ENCODE results near the gene GLE1. TPM values are rescaled to one million over a fixed set of nuclear protein-coding genes. Genes with fewer than 3 reads are reported as not detected.

Gene GLE1
- total RNA-seq, 1 experiment from 2014 or later = 36.6 TPM

- TF ChIP-seq CBX3 (IDR thresholded peaks at IDR 0.05; ENCODE audit: low read depth) (no peak), EZH2 (IDR thresholded peaks at IDR 0.05) (no peak), SP1 (IDR thresholded peaks at IDR 0.05; ENCODE audit: low read depth) (peak; percentile 78), RAD21 (IDR thresholded peaks at IDR 0.05; ENCODE audit: low read depth) (no peak), POLR2A (IDR thresholded peaks at IDR 0.05; ENCODE audit: borderline replicate concordance, extremely low read depth, insufficient read depth, insufficient read length) (peak; percentile 73)
Measured at GRCh38 chr9:128455849-128456612, 48.5 kb upstream of the GLE1 start, which contains the start of gene ODF2 (continued).

GRCh38 chr9:128456613-128457061 lies 47.9 kb upstream of the GLE1 start:
- intact Hi-C loops (cut with micrococcal nuclease) = loop anchor here (5.0 kb wide), 1 partner anchor 96 kb away; the partner anchor contains the start of gene SPTAN1
- Histone ChIP-seq H3K9me3 (ENCODE audit: control insufficient read depth in 1 of 2, insufficient read depth in 1 of 2, low read depth in 1 of 2, low read length in 2 of 2) (no peaks in the 10 kb centered on the region), H3K79me2 (ENCODE audit: insufficient read depth, low read length) (peaks cover 18% of the 10 kb centered on the region), H3K27me3 (ENCODE audit: insufficient read depth, low read length) (no peaks in the 10 kb centered on the region), H3K4me1 (ENCODE audit: control insufficient read depth in 1 of 2, insufficient read depth in 2 of 2, low read length in 2 of 2) (peaks cover 5 to 22% of the 10 kb centered on the region in 2 experiments; a peak in 3 of 4 replicates), H2AFZ (ENCODE audit: low read depth, low read length, poor library complexity, severe bottlenecking) (no peak overlapping the region), H4K20me1 (ENCODE audit: insufficient read depth) (no peaks in the 10 kb centered on the region), H3K4me3 (replicated peaks in 1 of 2; ENCODE audit: low read depth in 1 of 2, low read length in 2 of 2) (peak overlapping the region; percentile 82 to 85), H3K4me2 (ENCODE audit: low read length) (peak overlapping the region; percentile 92), H3K27ac (ENCODE audit: low read depth, low read length) (peak overlapping the region; percentile 82), H3K9me2 (ENCODE audit: insufficient read depth) (no peaks in the 10 kb centered on the region), H3K36me3 (ENCODE audit: control insufficient read depth in 1 of 2, insufficient read depth in 2 of 2, low read length in 2 of 2) (peaks cover 10 to 19% of the 10 kb centered on the region in 2 experiments; a peak in 3 of 4 replicates), H3K9ac (ENCODE audit: low read length) (peak overlapping the region; percentile 90)
- POLR2A ChIA-PET = no interaction called here
- RAD21 ChIA-PET (ENCODE audit: low non-redundant PET in 1 of 2, low total read pairs in 2 of 2, uncharacterized antibody in 2 of 2, unreplicated experiment in 2 of 2) = no interaction called here
- CTCF ChIA-PET = no interaction called here
- ATAC-seq (peak; percentile 74), DNase-seq (ENCODE audit: low read depth, low spot score) (peak; percentile 28)
- no TSS peak for BruUV-seq (replicated peaks)
- TF ChIP-seq JUND (IDR thresholded peaks at IDR 0.05) = no peak
- TF ChIP-seq ZFX (IDR thresholded peaks at IDR 0.05) = no peak
- TF ChIP-seq SIN3A (IDR thresholded peaks at IDR 0.05; ENCODE audit: low read depth) = no peak; the same call in 1 of the 2 replicates
- no peak for TF ChIP-seq ELF1 (IDR thresholded peaks at IDR 0.05; ENCODE audit: borderline replicate concordance, low read depth)
